ENCODE measurements around the gene VTI1A. TPM values are rescaled to one million over a fixed set of nuclear protein-coding genes. Genes with fewer than 3 reads are reported as not detected.

Gene VTI1A
- total RNA-seq, 1 donor from 2014 or later, result 29.7 TPM

DNA sequence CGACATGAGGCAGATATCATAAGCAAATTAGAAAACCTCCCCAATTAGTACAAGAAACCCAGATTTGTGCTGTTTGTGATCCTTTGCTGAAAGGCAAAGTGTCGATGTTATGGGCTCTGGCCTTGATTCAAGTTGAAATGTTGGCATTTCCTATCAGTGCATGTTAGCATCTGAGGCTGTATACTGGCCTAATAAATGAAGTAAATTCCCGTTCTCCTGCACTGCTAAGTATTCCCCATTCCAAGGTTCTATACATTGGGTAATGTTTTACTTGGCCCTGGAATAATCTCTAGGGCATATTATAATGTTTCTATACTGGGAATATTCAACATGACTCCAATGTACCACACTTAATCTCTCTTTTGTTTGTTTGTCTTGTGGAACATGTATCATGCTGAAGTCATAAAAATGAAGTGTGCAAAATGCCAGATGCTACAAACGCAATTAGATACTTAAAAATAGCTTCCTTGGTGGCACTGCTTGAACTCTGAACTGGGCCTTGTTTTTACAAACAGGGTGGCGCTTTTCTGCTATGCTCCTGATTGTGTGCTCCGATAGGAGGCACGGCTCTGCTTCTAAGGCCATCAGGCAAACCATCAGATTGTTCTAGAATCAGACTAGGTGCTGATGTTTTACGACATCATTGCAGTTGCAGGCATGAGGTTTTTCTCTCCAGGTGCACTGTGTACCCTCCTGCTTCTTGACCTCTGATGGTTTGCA is 346.3 kb downstream of the VTI1A start:
- Histone ChIP-seq H3K4me1 (no peaks in the 10 kb centered on the region), H3K4me3 (no peak overlapping the region), H3K36me3 (no peaks in the 10 kb centered on the region), H3K9me3 (no peaks in the 10 kb centered on the region), H3K27me3 (no peaks in the 10 kb centered on the region), H3K27ac (no peak overlapping the region)
- intact Hi-C loops (cut with DNase I), result no loop called here
- DNase-seq, result no peak
- no peak for ATAC-seq
- TF ChIP-seq, protein P1, sequence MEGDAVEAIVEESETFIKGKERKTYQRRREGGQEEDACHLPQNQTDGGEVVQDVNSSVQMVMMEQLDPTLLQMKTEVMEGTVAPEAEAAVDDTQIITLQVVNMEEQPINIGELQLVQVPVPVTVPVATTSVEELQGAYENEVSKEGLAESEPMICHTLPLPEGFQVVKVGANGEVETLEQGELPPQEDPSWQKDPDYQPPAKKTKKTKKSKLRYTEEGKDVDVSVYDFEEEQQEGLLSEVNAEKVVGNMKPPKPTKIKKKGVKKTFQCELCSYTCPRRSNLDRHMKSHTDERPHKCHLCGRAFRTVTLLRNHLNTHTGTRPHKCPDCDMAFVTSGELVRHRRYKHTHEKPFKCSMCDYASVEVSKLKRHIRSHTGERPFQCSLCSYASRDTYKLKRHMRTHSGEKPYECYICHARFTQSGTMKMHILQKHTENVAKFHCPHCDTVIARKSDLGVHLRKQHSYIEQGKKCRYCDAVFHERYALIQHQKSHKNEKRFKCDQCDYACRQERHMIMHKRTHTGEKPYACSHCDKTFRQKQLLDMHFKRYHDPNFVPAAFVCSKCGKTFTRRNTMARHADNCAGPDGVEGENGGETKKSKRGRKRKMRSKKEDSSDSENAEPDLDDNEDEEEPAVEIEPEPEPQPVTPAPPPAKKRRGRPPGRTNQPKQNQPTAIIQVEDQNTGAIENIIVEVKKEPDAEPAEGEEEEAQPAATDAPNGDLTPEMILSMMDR (IDR thresholded peaks at IDR 0.05), result no peak

DNA sequence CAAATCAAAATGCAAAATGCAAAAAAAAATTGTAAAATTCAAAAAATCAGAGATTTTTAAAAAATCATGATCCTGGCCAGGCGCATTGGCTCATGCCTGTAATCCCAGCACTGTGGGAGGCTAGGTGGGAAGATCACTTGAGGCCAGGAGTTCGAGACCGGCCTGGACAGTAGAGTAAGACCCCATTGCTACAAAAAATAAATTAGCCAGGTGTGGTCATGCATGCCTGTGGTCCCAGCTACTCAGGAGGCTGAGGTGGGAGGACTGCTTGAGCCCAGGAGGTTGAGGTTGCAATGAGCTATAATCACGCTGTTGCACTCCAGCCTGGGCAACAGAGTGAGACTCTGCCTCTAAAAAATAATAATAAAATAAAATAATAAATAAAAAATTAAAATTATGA is 347.2 kb downstream of the VTI1A start:
- Histone ChIP-seq H3K27me3 (no peaks in the 10 kb centered on the region), H3K4me1 (no peaks in the 10 kb centered on the region), H3K9me3 (no peaks in the 10 kb centered on the region), H3K4me3 (no peak overlapping the region), H3K36me3 (no peaks in the 10 kb centered on the region), H3K27ac (no peak overlapping the region)
- ATAC-seq (no peak), DNase-seq (no peak)
- TF ChIP-seq, protein P1 (IDR thresholded peaks at IDR 0.05), result no peak
- intact Hi-C loops (cut with DNase I), result no loop called here

DNA sequence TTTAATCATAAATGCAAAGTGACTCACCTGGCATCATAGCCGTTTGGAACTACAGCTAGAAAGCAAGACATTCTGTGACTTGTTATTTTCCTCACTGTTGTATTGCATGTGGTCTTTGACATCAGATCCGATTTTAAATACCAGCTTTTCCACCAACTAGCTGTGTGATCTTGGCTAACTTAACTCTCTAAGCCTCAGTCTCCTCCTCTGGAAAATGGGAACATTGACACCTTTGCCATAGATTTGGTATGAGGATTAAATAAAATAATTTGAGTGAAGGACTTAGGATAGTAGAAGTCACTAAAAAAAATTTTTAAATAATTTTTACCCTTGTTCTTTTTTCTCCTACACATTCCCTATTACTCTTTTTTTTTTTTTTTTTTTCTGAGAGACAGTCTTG is 348.1 kb downstream of the VTI1A start:
- no peak for DNase-seq
- ATAC-seq, result no peak
- Histone ChIP-seq H3K27me3 (no peaks in the 10 kb centered on the region), H3K4me1 (no peaks in the 10 kb centered on the region), H3K27ac (no peak overlapping the region), H3K4me3 (no peak overlapping the region), H3K9me3 (no peaks in the 10 kb centered on the region), H3K36me3 (no peaks in the 10 kb centered on the region)
- TF ChIP-seq, protein P1 (IDR thresholded peaks at IDR 0.05), result no peak
- intact Hi-C loops (cut with DNase I), result no loop called here

DNA sequence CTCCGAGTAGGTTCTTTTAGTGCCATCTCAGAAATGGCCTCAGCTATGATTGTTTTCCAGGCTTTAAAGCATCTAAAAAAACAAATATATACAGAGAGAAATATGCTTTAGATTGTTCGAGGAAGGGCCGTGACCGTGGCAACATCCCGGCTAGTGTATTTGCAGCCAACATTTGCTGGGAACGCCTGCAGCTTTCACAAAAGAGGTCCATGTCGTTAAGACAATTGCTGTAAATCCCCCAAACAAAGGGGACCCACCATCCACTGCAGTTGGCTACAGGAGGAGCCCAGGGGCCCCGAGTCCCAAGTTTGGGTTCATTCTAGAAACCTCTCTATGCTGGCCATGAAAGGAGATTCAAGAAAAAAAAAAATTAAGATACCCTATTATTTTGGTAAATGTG is 350.2 kb downstream of the VTI1A start:
- Histone ChIP-seq H3K27ac (no peak overlapping the region), H3K36me3 (no peaks in the 10 kb centered on the region), H3K4me3 (no peak overlapping the region), H3K9me3 (no peaks in the 10 kb centered on the region), H3K4me1 (no peaks in the 10 kb centered on the region), H3K27me3 (no peaks in the 10 kb centered on the region)
- ATAC-seq (no peak), DNase-seq (no peak)
- intact Hi-C loops (cut with DNase I), result no loop called here
- TF ChIP-seq, protein P1 (IDR thresholded peaks at IDR 0.05), result no peak

DNA sequence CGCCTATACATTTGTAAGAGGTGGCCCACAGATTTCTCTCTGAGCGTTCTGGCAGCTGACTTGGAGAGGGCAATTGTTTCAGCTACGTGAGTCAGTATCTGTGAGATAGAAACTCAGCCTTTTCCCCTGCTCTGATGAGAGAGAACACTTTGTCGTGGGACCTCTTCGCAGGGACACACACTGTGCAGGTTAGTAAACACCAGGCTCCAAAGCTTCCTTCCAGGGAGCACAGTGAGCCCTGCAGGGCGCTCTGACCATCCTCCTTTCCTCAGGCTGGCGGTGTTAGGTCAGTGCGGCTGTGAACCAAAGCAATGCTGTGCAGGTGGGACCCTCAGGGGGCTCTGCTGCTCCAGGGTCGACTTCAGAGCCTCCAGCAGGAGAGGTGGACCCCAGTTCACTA is 350.8 kb downstream of the VTI1A start:
- TF ChIP-seq, protein P1 (IDR thresholded peaks at IDR 0.05), result no peak
- DNase-seq, result no peak
- Histone ChIP-seq H3K4me3 (no peak overlapping the region), H3K27me3 (no peaks in the 10 kb centered on the region), H3K27ac (no peak overlapping the region), H3K9me3 (no peaks in the 10 kb centered on the region), H3K4me1 (no peaks in the 10 kb centered on the region), H3K36me3 (no peaks in the 10 kb centered on the region)
- ATAC-seq, result no peak
- intact Hi-C loops (cut with DNase I), result no loop called here

DNA sequence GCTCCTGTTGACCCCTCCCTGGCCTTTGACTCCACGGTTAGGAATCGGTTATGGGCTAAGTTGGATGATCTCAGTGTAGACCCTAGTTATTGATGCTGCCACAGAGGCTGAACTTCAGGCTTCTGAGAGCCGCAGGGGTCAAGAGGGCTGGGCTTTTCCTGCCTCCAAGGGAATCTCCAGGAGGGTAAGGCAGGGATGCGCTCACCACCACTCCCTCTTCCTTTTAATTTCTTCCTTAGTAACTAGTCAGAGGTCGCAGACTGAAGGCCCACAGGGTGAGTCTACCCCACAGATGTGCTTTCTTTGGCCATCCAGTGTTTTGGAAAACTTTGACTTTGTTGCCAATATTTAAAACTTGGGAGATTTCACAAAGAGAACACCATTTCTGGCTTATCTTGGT is 352.0 kb downstream of the VTI1A start:
- Histone ChIP-seq H3K4me3 (no peak overlapping the region), H3K4me1 (no peaks in the 10 kb centered on the region), H3K27ac (no peak overlapping the region), H3K36me3 (no peaks in the 10 kb centered on the region), H3K27me3 (no peaks in the 10 kb centered on the region), H3K9me3 (no peaks in the 10 kb centered on the region)
- intact Hi-C loops (cut with DNase I), result no loop called here
- no peak for ATAC-seq
- no peak for DNase-seq
- TF ChIP-seq, protein P1 (IDR thresholded peaks at IDR 0.05), result no peak

Data from upper lobe of right lung (tissue), 1 donor.